GM21381 (cell line): ENCODE data around the gene DCAF10.
"Not testable (repeated sequence)": the region's sequence is repeated elsewhere in the genome, so short reads cannot be mapped to it uniquely, and the experiment has no call there.

Source experiments
- ATAC-seq: cut with Tn5 transposase; IDR thresholded peaks from one replicate; pipeline ENCODE4 v1.9.1; 2021; ENCODE audit warnings: mild to moderate bottlenecking, moderate library complexity; ENCODE audit not compliant: unreplicated experiment

DCAF10 gene

DNA sequence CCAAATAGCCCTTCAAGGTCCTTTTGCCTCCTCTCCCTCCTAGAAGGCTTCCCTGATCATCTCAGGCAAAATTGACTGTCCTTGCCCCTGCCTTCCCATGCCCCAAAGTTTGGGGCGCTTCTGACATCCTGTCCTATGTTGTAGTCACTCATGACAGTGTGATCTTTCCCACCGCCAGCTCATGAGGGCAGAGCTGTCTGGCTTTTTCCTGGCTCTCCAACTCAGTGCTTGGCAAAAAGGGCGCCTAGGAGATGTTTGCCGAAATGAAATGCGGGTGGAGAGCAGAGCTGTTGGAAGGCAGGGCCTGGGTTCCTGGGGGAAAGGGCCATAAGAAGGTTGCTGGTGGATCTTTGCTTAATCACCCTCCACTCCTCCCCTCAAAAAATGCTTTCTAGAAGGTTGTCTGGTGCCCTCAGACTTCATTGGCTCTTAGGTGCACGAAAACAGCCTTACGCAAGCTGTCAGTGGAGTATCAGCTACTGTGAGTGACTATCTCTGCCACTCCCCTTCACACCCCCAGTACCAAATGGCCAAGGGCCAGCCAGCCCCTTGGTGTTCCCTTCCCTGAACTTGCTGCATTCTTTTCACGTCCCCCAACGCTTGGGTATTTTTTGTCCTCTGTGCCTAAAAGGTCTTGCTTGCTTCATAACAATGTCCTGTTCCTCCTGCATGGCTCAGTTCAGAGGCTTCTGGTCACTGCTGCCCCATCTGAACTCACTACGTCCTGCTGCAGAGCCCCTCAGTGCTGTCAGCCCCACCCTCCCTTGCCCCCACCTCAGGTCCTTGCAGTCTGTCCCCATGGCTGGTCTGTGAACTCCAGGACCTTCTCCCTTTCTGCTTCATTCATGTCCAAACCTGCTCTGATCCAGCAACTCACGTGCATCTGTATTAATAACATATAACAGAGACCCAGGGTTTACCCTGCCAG is 106.0 kb downstream of the DCAF10 start:
- no peak for ATAC-seq

DNA sequence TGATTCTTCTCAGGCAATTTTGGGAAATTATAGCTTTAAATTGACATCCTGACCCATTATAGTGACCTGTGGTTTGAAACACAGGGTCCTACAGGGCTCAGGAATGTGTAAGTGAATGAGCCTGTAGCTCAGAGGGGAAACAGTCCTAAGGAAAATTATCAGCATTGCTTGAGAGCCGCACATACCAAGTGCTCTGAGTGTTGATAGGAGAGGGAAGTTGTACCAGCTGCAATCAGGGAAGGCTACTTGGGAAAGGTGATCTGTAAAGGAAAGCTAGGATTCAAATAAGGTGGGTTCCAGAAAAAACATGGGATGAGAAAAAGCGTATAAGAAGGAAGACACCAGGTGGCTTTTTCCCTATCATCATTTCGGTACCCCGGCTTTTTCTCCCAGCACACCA is 107.7 kb downstream of the DCAF10 start:
- no peak for ATAC-seq

DNA sequence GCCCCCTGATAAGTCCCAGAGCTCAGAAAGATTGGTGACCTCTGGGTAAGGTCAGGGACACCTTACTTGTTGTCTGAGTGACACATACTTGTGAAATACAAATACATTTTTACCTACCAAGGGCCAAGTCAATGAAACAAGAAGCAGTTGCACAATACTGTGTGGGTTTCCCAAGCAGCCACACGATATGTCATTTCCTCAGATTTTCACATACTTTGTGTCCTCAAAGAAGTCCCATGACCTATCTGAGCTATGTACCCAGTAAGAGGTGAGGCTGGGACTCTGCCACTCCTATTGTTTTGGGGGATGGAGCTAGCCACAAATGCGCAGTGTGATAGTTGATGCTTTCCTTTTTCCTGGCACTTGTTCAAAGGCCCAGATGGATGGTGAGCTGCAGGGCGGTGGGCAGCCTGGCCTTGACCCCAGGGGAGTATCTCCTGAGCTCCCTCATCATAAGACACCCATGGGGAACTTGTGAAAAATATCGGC is 108.1 kb downstream of the DCAF10 start:
- no peak for ATAC-seq

DNA sequence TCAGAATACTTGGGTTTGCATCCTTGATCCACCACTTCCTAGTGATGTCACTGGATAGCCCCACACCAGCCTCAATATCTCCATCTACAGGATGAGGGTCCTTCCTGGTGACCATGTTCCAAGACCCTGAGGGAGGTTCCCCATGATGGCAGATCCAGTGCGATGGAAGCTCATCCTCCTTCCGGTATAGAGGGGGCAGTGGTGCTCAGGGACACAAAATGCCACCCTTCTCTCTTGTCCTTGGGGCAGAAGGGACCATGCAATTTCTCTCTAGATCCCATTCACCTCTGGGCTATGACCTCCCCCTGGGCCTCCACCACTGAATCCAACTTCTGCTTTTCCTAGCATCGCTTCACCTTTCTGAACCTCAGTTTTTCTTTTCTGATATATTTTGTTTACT is 108.7 kb downstream of the DCAF10 start:
- no peak for ATAC-seq

DNA sequence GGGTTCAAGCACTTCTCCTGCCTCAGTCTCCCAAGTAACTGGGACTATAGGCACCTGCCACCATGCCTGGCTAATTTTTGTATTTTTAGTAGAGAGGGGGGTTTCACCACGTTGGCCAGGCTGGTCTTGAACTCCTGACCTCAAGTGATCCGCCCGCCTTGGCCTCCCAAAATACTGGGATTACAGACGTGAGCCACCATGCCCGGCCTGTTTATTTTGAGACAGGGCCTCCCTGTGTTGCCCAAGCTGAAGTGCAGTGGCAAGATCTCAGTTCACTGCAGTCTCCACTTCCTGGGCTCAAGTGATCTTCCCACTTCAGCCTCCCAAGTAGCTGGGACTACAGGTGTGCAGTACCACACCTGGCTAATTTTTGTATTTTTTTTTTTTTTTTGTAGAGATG is 109.2 kb downstream of the DCAF10 start:
- ATAC-seq, result not testable (repeated sequence)

DNA sequence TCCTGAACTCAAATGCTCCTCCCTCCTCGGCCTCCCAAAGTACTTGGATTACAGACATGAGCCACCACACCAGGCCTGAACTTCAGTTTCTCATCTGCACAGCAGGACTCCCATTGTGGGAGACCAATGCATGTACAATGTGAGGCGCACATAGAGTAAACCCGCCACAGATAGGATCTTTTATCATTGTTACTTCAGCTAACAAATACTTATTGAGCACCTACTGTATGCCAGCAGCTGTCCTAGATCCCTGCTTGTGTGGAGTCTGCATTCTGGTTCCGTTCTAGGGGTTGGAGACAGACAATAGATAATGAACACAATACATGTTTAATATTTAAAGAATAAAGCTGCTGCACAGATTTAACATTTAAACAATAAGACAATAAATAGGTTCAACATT is 109.7 kb downstream of the DCAF10 start:
- no peak for ATAC-seq

DNA sequence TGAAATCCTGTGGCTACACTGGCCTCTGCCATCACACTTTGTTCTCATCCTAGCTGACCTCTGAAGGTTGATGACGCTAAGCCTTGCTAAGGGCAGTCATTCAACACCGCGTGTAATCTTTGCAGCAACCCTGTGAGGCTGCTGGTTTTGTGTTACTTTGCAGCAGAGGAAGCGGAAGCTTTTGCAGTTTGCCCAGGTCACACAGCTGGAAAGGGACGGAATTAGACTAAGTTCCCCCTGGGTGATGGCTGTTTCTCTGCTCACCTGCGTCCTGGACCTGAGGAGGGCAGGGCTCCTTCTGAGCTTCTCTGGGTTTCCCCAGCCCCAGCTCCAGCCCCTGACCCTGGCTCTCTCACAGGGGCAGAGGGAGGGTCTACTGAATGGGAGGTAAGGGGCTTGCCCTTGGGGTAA is 110.7 kb downstream of the DCAF10 start:
- ATAC-seq, result no peak

DNA sequence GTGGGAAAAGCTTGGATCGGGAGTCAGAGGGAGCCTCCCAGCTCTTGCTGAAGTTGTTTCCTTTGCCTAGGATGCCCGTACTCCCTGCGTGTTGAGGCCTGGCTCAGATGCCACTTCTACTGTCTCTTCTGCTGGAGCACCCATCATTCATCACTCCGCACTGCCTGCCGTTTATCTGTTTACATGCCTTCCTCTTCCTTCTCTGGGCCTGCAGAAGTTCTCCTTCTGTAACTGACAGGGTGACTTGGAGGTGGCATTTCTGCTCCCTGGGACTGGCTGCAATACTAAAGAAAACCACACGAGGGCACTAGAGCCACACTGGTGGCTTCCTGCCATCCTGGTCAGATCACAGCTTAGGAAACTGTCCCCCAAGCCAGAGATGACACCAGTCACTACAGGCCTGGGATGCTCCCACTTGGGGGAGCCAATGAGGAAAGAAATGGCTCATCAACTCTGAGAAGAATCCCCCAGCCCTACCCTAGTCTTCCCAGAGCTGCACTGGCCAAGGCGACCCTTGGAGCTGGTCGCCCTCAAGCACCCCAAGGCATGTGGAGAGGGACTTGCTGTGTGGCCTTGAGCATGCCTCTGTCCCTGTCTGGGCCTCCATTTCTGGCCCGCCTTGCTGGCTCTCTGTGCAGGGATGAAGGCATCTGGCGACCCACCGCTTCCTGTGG is 113.0 kb downstream of the DCAF10 start:
- no peak for ATAC-seq

DNA sequence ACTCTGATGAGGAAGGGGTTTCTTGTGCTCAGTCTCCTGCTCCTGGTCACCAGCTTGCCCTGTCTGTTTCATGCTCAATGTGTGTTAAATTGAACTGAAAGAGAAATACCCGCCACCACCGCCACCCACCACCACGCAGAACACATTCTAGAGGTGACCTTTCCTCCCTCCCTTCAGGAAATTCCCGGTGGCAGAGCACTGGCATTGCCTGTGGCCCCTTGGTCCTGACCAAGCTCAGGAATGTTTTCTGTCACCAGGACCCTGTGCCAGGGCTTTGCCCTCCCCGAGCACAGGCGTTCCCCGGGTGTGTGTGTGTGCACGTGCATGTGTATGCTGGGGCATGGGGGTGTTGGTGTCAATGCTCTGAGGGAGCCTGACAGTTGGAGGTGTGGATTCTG is 113.6 kb downstream of the DCAF10 start:
- ATAC-seq, result no peak

DNA sequence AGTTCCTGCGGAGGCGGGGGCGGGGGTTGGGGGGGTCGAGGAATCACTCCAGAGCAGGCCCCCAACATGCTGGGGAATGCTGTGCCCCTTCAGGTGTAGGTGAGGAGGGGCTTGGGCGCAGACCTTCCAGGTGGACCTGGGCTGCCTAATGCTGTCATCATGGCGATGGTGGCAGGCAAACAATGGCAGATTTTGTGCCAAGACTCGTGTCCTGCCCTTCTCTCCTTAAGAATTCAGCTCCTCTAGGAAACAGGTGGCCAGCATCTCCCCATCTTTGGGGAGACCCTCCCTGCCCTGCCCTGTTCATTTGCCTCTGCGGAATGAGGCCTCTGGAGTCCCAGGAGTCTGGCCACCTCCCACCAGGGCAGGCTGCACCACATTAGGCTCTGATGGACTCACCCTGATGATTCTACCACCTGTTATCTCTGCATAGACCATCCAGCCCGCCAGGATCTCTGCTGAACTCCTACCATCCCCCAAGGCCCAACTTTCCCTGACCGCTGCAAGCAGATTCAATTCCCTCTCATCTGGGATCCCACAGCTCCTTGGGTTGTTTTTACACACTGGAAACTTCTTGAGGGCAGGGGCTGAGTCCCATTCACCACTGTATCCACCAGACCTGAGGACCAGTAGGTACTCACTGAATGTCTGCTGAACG is 114.2 kb downstream of the DCAF10 start:
- no peak for ATAC-seq

DNA sequence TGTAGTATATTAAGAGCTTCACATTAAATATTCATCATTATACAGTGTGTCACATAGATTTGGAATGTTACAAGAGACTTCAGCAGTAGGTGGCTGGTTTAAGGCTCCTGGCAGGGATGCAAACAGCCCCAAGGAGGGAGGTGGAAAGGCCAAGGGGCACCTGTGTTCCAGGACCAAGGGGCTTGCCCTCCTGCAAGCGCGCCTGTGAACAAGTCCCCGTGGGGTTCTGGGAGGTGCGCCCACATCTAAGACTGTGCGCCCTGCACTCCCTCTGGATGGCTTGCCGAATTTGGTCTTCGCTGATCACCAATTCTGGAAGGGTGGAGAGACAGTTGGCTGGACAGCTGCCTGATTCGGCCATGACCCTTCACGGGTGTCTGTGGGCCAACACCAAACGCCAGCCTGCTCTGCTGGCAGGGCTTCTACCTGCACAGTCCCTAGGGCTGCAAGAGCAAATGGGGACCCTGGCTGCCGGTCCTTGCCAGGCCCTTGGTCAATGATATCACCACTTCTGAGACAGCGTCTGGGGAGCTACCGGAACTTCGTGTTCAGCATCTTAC is 115.4 kb downstream of the DCAF10 start:
- no peak for ATAC-seq

DNA sequence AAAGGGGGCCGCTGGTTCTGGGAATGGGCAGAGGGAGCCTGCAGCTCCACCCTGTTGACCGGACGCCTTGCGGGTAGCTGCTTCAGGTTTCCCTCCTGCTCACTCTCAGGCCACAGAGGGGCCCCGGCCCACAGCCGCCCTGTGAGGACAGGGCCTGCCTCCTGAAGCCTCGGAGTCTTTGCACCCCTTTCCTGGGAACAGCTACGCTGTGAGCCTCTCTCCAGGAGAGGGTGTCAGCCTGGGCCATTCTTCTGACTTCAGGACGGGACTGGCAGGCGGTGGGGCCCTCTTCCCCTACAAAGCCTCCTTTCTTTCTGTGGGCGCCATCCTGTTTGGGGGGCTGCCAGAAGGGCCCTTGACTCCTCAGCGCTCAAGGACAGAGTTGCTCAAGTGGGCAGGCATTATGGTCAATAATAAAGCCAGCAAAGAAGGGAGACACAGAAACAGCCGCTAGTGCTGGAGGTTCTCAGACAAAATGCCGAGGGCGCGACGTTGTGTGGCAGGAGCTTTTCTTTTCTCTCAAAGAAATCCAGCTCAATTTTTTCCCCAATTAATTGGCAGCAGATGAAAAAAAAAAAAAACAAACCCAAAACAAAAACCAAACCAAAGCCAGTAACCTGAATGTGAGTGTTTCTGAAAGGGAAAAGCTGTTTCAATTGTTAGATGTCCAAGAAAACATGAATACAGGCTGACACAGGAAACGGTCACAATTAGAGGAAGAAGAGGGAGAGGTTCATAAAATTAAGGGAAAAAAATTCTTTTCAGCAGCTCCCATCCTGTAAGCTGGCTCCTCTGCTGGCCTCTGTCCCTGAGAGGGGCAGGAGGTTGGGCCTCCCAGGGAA is 116.1 kb downstream of the DCAF10 start:
- no peak for ATAC-seq
